GM18519 (cell line): ENCODE results near the gene HLA-DOA.

Experiments used
- ATAC-seq: cut with Tn5 transposase; IDR thresholded peaks from one replicate; pipeline ENCODE4 v1.9.1; 2021; ENCODE audit warnings: mild to moderate bottlenecking, moderate library complexity; ENCODE audit not compliant: unreplicated experiment, low FRiP score

The HLA-DOA gene

DNA sequence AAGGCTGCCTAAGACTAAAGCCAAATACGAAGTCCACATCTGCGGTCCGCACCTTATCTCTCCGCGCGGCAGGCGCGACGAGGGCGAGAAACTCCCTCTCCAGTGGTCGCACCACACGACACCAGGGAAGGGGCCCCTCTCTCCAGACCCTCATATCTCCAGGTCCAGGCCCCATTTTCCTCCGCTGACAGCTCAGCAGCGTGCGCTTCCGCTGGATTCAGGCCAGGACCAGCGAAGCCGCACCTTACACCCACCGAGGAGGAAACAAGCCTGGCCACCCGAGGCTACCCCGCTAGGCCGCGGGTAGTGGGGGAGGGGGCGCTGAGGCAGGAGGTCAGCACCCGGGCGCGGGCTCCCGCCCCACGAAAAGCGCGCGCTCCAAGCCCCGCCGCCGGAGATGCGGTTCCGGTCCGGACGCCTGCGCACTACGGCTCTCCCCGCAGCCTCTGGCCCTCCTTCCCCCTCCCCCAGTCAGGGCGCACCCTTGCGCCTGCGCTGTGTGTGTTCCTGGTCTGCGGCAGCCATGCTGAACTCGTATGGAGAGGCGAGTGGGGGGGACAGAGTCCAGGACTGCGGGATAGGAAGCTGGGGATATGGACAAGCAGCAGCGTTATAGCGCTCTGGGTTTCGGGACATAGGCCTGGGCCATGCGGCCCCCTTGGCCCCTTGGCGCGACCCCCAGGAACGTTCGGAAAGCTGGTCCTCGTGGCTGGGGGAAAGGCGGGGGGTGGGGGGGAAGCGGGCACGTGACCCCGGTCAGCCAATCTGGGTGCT lies 41.1 kb downstream of the HLA-DOA start, which contains the start of gene BRD2:
TSS of gene BRD2 (plus strand) at position 502 of the 774 bp plus-strand sequence. CDS start 4,305 bp downstream, outside the sequence.
- peak; percentile 28 for ATAC-seq

DNA sequence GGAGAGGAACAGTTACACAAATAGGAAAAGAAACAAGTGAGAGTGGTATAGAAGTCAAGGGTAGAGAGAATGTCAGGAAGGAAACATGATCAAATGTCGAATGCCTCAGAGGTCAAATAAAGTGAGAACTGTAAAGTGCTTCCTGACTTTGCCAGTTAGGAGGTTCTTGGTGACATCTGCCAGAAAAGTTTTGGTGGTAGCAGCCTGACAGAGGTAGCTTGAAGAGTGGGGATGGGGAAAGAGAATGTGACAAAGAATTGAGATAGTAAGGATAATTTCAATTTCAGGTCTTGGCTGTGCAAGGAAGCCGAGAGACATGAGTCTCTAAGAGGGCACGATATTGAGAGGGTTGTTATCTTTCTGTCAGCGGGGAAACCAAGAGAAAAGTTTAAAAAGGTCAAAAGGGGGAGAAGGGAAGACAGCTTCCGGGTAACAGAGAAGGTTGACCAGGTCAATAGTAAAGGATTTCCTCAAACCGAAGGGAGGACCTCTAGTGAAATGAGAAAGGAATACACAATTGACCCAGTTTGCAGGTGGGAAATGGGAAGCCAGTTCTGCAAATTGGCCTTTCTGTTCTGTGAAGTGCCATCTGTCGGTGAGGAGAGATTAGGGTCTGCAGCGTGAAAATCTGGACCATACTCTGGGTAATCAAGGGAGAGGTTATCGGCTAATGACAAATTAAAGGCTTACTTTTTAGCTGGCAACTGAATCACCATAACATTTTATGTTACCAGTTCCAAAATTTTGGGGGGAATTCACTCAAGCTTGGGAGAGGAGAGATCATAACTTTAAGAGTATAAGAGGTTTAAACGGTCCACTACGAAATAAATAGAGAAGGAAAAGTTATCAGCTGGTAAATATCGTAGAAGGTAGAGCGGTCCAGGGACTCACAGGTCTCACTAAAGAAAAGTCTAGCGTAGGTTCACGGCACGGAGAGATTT lies 42.0 kb downstream of the HLA-DOA start:
- no peak for ATAC-seq

DNA sequence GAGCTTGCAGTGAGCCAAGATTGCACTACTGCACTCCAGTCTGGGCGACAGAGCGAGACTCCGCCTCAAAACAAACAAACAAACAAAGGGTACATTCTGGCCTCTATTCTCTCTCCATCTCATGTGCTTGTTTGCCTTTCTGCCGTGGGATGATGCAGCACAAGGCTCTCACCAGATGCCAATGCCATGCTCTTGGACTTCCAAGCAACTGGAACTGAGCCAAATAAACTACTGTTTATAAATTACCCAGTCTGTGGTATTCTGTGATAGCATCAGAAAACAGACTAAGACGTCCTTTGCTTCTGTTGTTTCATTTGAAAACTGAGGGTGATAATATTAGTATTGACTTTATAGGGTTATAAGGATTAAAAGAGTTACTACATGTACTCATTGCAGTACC lies 44.6 kb downstream of the HLA-DOA start:
- no peak for ATAC-seq

DNA sequence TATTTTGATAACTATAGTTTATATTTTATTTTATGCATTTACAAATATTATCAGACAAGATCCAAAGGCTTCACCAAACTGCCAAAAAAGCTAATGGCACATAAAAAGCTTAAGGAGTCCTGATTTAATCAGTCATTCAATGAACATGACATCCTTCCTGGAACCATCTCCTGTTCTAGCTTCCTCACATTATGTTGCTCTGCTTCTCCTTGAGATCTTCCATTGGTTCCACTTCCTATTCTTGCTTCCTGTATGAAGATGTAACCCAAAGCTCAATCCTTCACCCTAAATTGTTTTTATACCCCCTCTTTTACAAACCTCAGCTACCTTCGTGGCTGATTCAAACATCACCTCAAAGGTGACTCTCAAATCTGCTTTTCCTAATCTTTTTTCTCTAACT lies 45.5 kb downstream of the HLA-DOA start:
- ATAC-seq, result no peak

DNA sequence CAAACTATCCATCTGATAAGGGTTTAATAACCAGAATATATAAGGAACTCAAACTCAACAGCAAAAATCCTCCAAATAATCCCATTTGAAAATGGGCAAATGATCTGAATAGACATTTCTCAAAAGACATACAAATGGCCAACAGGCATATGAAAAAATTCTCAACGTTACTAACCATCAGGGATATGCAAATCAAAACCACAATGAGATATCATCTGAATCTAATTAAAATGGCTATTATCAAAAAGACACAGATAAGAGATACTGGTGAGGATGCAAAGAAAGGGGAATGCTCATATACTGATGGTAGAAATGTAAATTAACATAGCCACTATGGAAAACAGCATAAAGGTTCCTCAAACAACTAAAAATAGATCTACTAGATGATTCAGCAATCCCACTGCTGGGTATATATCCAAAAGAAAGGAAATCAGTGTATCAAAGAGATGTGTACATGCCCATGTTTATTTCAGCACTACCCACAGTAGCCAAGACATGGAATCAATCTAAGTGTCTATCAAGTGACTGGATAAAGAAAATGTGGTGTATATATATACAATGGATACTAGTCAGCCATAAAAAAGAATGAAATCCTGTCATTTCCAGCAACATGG lies 47.1 kb downstream of the HLA-DOA start:
- ATAC-seq, result no peak

DNA sequence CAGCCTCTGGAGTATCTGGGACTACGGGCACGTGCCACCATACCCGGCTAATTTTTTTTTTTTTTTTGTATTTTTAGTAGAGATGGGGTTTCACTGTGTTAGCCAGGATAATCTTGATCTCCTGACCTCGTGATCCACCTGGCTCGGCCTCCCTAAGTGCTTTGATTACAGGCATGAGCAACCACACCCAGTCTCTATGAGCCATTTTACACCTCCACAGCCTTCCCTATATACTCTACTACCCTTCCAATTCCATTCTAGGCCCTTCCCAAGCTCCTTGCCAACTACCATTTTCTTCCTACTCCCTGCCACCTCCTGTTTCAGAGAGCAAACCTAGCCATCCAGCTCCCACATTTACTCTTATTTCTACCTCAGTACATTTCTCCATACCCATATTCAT lies 48.8 kb downstream of the HLA-DOA start:
- no peak for ATAC-seq

DNA sequence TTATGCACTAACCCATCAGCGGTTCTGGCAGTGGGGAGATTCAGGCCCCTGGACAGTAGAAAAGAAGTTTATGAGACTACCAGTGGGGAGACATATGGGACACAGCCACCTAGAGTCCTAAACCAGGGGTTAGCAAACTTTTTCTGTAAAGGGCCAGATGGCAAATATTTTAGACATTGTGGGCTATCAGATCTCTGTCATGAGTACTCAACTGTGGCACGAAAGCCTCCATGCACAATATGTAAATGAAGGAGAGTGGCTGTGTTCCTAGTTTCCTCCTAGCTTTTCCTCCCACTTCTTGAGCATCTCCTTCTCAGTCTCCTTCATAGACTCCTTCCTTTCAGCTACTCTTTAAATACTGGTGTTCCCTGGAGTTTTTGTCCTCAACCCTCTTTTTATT lies 53.2 kb downstream of the HLA-DOA start:
- no peak for ATAC-seq

DNA sequence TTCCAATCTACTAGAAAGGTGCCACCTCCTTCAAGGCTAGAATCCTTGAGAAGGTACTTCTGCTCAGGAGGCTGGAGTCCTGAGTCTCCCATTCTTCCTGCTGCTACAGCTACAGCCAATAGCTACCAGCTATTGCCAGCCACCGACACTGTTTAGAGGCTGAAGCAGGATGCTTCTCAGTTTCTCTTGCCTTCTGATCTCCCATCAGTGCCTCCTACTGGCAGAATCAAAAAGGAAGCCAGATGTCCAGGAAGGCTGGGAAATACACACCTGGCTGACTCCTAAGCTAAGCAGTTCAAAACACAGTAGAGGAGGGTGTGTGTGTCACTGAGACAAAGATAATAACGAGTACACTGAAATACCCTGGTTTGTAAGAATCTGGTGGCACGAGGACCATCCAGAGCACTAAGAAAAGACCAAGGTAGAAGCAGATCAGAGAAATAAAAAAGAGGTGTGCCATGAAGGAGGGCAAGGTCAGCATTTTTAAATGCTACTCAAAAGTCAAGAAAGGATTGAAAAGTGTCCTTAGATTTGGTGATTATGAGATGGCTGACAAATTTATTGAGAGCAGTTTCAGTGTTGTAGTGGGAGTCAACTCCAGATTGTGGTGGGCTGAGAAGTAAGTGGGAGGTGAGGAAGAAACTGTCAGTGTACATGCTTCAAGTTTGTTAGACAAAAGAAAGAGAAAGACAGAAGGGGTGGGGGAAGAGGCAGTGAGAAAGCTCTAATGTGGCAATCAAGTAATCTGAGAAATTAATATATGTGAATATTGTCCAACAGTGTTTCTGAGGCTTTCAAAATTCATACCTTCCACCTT lies 54.2 kb downstream of the HLA-DOA start:
- no peak for ATAC-seq

DNA sequence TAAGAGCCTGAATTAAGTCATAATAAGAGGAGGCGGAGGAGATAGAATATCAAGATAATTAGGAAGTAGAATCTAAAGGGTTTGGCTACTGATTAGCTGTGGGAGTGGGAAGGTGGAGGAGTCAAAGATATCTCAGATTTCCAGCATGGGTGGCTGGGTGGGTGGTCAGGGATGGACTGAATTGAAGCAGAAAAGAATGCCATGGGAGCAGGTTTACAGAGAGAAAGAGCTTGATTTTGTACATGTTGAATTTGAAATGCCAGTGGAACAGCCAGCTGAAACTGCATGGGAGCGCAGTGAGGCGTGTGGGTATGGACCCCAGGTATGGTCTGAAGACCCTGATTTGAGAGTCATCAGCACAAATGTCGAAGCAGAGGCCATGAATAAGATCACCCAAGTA lies 55.1 kb downstream of the HLA-DOA start:
- no peak for ATAC-seq
